ENCODE data around the gene ANGEL1.

ANGEL1 gene

DNA sequence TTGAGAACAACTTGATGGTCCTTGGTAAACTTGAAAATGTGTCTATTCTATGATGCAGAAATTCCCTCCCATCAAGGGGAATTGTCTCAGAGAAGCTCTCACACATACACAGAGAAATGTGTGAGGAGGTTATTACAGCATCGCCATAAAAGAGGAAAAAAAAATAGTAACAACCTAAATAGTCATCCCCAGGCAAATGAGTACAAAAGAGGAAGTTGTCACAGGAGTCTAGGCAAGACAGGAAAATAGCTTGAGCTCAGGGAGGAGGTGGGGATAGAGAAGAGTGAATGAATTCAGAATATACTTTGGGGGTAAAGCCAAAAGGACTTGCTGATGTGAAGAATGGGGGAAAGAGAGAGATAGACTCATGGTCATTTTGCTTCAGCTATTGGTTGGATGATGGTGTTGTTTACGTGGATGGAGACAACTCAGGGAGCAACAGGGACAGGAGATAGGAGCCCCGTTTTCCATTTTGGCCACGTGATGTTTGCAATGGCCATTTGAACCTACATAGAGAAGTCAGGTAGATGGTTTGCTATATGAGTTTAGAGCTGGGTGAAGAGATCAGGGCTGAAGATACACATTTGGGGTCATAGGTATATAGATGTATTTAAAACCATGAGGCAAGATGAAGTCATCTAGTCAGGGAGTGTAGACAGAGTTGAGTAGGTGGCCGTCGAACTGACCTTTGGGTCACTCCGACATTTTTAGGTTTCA lies 33.8 kb upstream of the ANGEL1 start:
- ATAC-seq = no peak
- no peak for TF ChIP-seq CSDC2 (CRISPR knock-in tag; IDR thresholded peaks at IDR 0.05)
- TF ChIP-seq, protein P1, sequence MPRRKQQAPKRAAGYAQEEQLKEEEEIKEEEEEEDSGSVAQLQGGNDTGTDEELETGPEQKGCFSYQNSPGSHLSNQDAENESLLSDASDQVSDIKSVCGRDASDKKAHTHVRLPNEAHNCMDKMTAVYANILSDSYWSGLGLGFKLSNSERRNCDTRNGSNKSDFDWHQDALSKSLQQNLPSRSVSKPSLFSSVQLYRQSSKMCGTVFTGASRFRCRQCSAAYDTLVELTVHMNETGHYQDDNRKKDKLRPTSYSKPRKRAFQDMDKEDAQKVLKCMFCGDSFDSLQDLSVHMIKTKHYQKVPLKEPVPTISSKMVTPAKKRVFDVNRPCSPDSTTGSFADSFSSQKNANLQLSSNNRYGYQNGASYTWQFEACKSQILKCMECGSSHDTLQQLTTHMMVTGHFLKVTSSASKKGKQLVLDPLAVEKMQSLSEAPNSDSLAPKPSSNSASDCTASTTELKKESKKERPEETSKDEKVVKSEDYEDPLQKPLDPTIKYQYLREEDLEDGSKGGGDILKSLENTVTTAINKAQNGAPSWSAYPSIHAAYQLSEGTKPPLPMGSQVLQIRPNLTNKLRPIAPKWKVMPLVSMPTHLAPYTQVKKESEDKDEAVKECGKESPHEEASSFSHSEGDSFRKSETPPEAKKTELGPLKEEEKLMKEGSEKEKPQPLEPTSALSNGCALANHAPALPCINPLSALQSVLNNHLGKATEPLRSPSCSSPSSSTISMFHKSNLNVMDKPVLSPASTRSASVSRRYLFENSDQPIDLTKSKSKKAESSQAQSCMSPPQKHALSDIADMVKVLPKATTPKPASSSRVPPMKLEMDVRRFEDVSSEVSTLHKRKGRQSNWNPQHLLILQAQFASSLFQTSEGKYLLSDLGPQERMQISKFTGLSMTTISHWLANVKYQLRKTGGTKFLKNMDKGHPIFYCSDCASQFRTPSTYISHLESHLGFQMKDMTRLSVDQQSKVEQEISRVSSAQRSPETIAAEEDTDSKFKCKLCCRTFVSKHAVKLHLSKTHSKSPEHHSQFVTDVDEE (CRISPR knock-in tag; IDR thresholded peaks at IDR 0.05) = no peak
- no peak for TF ChIP-seq GLIS3 (CRISPR knock-in tag; IDR thresholded peaks at IDR 0.05)
- TF ChIP-seq CREB5 (CRISPR knock-in tag; IDR thresholded peaks at IDR 0.05; ENCODE audit: low read depth) = no peak
- no peak for TF ChIP-seq ISL1 (CRISPR knock-in tag; IDR thresholded peaks at IDR 0.05)
- no peak for TF ChIP-seq ZNF565 (CRISPR knock-in tag; conservative IDR thresholded peaks at IDR 0.05; ENCODE audit: low read depth)
- TF ChIP-seq POU6F1 (CRISPR knock-in tag; IDR thresholded peaks at IDR 0.05; ENCODE audit: borderline replicate concordance, low read depth) = no peak
- TF ChIP-seq TOX (CRISPR knock-in tag; IDR thresholded peaks at IDR 0.05; ENCODE audit: borderline replicate concordance) = no peak
- TF ChIP-seq CSRNP3 (CRISPR knock-in tag; IDR thresholded peaks at IDR 0.05) = no peak
- TF ChIP-seq RARB (CRISPR knock-in tag; IDR thresholded peaks at IDR 0.05) = no peak
- TF ChIP-seq, protein P2, sequence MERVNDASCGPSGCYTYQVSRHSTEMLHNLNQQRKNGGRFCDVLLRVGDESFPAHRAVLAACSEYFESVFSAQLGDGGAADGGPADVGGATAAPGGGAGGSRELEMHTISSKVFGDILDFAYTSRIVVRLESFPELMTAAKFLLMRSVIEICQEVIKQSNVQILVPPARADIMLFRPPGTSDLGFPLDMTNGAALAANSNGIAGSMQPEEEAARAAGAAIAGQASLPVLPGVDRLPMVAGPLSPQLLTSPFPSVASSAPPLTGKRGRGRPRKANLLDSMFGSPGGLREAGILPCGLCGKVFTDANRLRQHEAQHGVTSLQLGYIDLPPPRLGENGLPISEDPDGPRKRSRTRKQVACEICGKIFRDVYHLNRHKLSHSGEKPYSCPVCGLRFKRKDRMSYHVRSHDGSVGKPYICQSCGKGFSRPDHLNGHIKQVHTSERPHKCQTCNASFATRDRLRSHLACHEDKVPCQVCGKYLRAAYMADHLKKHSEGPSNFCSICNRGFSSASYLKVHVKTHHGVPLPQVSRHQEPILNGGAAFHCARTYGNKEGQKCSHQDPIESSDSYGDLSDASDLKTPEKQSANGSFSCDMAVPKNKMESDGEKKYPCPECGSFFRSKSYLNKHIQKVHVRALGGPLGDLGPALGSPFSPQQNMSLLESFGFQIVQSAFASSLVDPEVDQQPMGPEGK (CRISPR knock-in tag; IDR thresholded peaks at IDR 0.05; ENCODE audit: borderline replicate concordance) = no peak

DNA sequence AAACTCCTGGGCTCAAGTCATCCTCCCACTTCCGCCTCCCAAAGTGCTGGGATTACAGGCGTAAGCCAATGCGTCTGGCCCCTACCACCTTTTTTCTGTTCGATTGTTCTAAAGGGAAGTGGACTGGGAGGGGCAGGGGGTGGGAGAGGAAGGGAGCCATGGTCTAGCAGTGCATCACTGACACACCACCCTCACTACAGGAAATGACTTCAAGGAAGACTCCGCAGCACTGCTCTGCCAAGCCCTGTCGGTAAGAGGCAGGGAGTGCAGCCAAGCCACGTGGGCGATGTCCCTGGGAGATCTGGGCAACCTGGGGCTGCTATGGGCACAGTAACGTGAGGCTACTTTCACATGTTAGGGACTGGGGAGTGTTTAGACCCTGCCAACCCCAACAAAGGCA lies 31.5 kb upstream of the ANGEL1 start:
- peak; percentile 74 for ATAC-seq
- TF ChIP-seq OSR1 (CRISPR knock-in tag; IDR thresholded peaks at IDR 0.05) = no peak
- TF ChIP-seq ZNF70 (CRISPR knock-in tag; IDR thresholded peaks at IDR 0.05) = no peak
- TF ChIP-seq ARNTL (CRISPR knock-in tag; IDR thresholded peaks at IDR 0.05; ENCODE audit: borderline replicate concordance, low read depth) = no peak
- TF ChIP-seq ZFP30 (CRISPR knock-in tag; IDR thresholded peaks at IDR 0.05) = no peak
- TF ChIP-seq ISL1 (CRISPR knock-in tag; IDR thresholded peaks at IDR 0.05) = no peak
- TF ChIP-seq ZNF565 (CRISPR knock-in tag; conservative IDR thresholded peaks at IDR 0.05; ENCODE audit: low read depth) = no peak
- no peak for TF ChIP-seq RARB (CRISPR knock-in tag; IDR thresholded peaks at IDR 0.05)
- TF ChIP-seq ZNF8 (CRISPR knock-in tag; IDR thresholded peaks at IDR 0.05) = no peak
- TF ChIP-seq SNAI2 (CRISPR knock-in tag; IDR thresholded peaks at IDR 0.05) = no peak
- TF ChIP-seq TCF4 (CRISPR knock-in tag; IDR thresholded peaks at IDR 0.05; ENCODE audit: borderline replicate concordance) = no peak
- TF ChIP-seq ZC3H10 (CRISPR knock-in tag; IDR thresholded peaks at IDR 0.05) = no peak
- TF ChIP-seq CSDC2 (CRISPR knock-in tag; IDR thresholded peaks at IDR 0.05) = no peak

DNA sequence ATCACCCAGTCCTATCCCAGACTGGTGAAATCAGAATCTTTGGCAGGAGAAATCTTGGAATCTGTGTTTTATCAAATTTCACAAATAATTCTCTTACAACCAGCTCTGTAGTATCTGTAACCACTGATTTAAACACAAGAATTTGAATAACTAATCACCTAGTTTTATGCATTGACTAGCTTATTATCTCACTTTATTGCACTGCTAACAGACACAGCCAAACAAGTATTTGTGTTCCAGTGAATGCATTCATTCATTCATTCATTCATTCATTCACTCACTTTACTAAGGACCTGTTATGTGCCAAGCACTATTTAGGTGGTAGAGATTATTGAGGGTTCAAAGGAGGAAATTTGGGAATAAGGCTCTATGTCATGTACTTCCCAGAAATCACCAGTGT lies 29.7 kb upstream of the ANGEL1 start:
- TF ChIP-seq CSDC2 (CRISPR knock-in tag; IDR thresholded peaks at IDR 0.05) (no peak), PPARA (CRISPR knock-in tag; IDR thresholded peaks at IDR 0.05; ENCODE audit: borderline replicate concordance) (no peak), GLIS3 (CRISPR knock-in tag; IDR thresholded peaks at IDR 0.05) (no peak)
- no peak for ATAC-seq

Data from SK-N-SH treated with all-trans-retinoic acid at 6 μM for 48 hours (cell line).